Kidney epithelial cell (primary cell): ENCODE results near the gene COL23A1. TPM values are rescaled to one million over a fixed set of nuclear protein-coding genes. Genes with fewer than 3 reads are reported as not detected.

Source experiments
- DNase-seq: peaks from one replicate; pipeline ENCODE4 v3.0.0-alpha.2; 2010; ENCODE audit warnings: low read depth
- H3K27me3 ChIP-seq: 2 replicates; pipeline ENCODE4 v1.6.0; 2011; ENCODE audit warnings: low read length; ENCODE audit not compliant: control insufficient read depth, insufficient read depth
- H3K36me3 ChIP-seq: 2 replicates; pipeline ENCODE4 v1.5.1; 2011; ENCODE audit warnings: low read length; ENCODE audit not compliant: control insufficient read depth, insufficient read depth
- H3K4me3 ChIP-seq: 2 replicates; pipeline ENCODE4 v1.5.1; 2011; ENCODE audit warnings: low read depth, mild to moderate bottlenecking, control low read depth, low read length
- CTCF ChIP-seq: IDR thresholded peaks from 2 replicates; pipeline ENCODE4 v1.5.1; 2011; ENCODE audit warnings: mild to moderate bottlenecking, moderate library complexity, low read length, control low read depth, inconsistent platforms; ENCODE audit not compliant: insufficient read depth, poor library complexity, severe bottlenecking
- total RNA-seq: library from RNA; depleted of rRNA; stranded (reverse); fragments of >200 nt; gene quantifications from 2 replicates; pipeline ENCODE4 v1.2.3, GENCODE V29; 2015

COL23A1 gene
- total RNA-seq, 1 donor from 2014 or later = 0.17 TPM

GRCh38 chr5:178479261-178479660 lies 110.9 kb downstream of the COL23A1 start:
- no peaks in the 10 kb centered on the region for H3K36me3 ChIP-seq
- no peak for DNase-seq
- no peak overlapping the region for H3K4me3 ChIP-seq
- H3K27me3 ChIP-seq = no peaks in the 10 kb centered on the region
- TF ChIP-seq CTCF = no peak

GRCh38 chr5:178478370-178478769 lies 111.8 kb downstream of the COL23A1 start:
- Histone ChIP-seq H3K36me3 (no peaks in the 10 kb centered on the region), H3K27me3 (no peaks in the 10 kb centered on the region), H3K4me3 (no peak overlapping the region)
- no peak for TF ChIP-seq CTCF
- no peak for DNase-seq

DNA sequence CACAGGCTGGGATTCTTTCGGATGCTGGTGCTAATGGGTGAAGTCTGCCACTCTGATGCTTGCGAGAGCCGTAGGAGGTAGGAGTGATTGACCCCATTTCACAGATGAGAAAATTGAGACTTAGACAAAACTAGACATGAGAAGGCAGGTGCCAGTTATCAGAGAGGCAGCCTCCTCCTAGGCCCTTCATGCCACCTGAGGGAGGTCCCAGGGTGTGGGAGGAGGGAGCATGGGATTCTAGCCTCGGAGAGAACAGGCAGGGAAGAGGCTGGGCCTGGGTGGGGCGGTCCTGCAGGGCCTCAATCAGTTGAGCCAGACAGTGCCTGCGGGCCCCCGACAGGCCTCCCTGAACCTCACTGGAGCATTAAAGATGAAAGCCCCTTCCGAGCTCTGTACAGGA lies 112.4 kb downstream of the COL23A1 start:
- TF ChIP-seq CTCF = no peak
- DNase-seq = no peak
- no peaks in the 10 kb centered on the region for H3K36me3 ChIP-seq
- H3K4me3 ChIP-seq = no peak overlapping the region
- no peaks in the 10 kb centered on the region for H3K27me3 ChIP-seq

GRCh38 chr5:178476972-178477754 lies 113.0 kb downstream of the COL23A1 start:
- TF ChIP-seq CTCF = no peak
- no peak for DNase-seq

GRCh38 chr5:178476531-178476930 lies 113.7 kb downstream of the COL23A1 start:
- no peak for TF ChIP-seq CTCF
- Histone ChIP-seq H3K36me3 (no peaks in the 10 kb centered on the region), H3K27me3 (no peaks in the 10 kb centered on the region), H3K4me3 (no peak overlapping the region)
- DNase-seq = no peak

More at GRCh38 chr5:178476972-178477754, 113.0 kb downstream of the COL23A1 start:
- Histone ChIP-seq H3K36me3 (no peaks in the 10 kb centered on the region), H3K4me3 (no peak overlapping the region), H3K27me3 (no peaks in the 10 kb centered on the region)

GRCh38 chr5:178475422-178475821 lies 114.8 kb downstream of the COL23A1 start:
- TF ChIP-seq CTCF = no peak
- H3K36me3 ChIP-seq = no peaks in the 10 kb centered on the region
- DNase-seq = no peak
- H3K27me3 ChIP-seq = no peaks in the 10 kb centered on the region
- H3K4me3 ChIP-seq = no peak overlapping the region
